Measurements from ENCODE around the gene CNST. TPM values are rescaled to one million over a fixed set of nuclear protein-coding genes. Genes with fewer than 3 reads are reported as not detected.

CNST gene
- total and polyA plus RNA-seq, 9 of the 15 experiments (the other 6 are each of a cell fraction or from before 2014, with no cell fraction given), result 17.0 to 55.3 (median 30.8) TPM

DNA sequence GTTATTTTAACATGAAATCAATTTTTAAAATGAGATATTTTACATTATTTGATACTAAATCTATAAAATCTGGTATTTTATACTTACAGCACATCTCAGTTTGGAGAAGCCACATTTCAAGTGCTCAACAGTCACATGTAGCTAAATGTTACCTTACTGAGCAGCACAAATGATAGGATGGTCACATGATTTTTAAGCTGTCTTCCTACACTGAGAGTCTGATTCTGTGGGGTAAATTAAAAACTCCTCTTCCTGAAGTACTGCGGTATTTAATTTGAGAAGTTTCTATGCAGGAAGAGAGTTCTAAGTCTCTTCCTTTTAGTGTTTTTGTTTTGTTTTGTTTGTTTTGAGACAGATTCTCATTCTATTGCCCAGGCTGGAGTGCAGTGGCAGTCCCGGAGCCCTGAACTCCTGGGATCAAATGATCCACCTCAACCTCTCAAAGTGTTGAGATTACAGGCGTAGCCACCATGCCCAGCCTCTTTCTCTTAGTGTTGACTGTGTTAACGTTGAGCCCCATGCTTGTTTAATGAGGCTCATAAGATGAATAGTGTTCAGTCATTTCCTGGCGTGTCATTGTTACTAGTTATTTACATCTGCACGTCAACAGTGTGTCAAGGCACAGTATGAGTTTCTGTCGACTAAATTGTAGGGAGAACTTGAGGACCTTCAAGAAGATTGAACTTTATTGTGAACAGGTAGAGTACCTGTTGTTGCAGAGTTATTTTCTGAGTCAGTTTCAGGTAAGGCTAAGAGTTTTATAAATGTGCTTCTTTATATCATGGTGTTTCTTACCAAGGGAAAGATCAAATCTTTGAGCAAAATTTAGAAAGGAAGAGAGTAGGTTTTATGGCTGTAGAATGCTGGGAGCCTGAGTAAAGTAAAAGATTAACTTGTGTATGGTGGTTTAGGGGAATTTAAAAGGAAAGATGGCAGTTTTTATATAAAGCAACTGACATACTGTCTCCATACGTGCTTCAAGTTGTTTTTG is 3.3 kb downstream of the CNST start (continued):
- TF ChIP-seq, protein P1, sequence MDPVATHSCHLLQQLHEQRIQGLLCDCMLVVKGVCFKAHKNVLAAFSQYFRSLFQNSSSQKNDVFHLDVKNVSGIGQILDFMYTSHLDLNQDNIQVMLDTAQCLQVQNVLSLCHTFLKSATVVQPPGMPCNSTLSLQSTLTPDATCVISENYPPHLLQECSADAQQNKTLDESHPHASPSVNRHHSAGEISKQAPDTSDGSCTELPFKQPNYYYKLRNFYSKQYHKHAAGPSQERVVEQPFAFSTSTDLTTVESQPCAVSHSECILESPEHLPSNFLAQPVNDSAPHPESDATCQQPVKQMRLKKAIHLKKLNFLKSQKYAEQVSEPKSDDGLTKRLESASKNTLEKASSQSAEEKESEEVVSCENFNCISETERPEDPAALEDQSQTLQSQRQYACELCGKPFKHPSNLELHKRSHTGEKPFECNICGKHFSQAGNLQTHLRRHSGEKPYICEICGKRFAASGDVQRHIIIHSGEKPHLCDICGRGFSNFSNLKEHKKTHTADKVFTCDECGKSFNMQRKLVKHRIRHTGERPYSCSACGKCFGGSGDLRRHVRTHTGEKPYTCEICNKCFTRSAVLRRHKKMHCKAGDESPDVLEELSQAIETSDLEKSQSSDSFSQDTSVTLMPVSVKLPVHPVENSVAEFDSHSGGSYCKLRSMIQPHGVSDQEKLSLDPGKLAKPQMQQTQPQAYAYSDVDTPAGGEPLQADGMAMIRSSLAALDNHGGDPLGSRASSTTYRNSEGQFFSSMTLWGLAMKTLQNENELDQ (CRISPR knock-in tag; IDR thresholded peaks at IDR 0.05; ENCODE audit: borderline replicate concordance), result no peak
- TF ChIP-seq ZNF668 (CRISPR knock-in tag; IDR thresholded peaks at IDR 0.05) (no peak; the same call in 1 of the 2 replicates), SMARCA4 (IDR thresholded peaks at IDR 0.05) (peak; percentile 55; the same call in 1 of the 2 replicates), NELFE (IDR thresholded peaks at IDR 0.05; ENCODE audit: insufficient read depth, insufficient read length) (no peak), PHB2 (IDR thresholded peaks at IDR 0.05; ENCODE audit: low read depth) (no peak)
- TF ChIP-seq, protein P2, sequence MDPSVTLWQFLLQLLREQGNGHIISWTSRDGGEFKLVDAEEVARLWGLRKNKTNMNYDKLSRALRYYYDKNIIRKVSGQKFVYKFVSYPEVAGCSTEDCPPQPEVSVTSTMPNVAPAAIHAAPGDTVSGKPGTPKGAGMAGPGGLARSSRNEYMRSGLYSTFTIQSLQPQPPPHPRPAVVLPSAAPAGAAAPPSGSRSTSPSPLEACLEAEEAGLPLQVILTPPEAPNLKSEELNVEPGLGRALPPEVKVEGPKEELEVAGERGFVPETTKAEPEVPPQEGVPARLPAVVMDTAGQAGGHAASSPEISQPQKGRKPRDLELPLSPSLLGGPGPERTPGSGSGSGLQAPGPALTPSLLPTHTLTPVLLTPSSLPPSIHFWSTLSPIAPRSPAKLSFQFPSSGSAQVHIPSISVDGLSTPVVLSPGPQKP (CRISPR knock-in tag; IDR thresholded peaks at IDR 0.05), result no peak
- TF ChIP-seq, protein P3, sequence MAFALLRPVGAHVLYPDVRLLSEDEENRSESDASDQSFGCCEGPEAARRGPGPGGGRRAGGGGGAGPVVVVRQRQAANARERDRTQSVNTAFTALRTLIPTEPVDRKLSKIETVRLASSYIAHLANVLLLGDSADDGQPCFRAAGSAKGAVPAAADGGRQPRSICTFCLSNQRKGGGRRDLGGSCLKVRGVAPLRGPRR (CRISPR knock-in tag; IDR thresholded peaks at IDR 0.05), result no peak
- TF ChIP-seq, protein P4, sequence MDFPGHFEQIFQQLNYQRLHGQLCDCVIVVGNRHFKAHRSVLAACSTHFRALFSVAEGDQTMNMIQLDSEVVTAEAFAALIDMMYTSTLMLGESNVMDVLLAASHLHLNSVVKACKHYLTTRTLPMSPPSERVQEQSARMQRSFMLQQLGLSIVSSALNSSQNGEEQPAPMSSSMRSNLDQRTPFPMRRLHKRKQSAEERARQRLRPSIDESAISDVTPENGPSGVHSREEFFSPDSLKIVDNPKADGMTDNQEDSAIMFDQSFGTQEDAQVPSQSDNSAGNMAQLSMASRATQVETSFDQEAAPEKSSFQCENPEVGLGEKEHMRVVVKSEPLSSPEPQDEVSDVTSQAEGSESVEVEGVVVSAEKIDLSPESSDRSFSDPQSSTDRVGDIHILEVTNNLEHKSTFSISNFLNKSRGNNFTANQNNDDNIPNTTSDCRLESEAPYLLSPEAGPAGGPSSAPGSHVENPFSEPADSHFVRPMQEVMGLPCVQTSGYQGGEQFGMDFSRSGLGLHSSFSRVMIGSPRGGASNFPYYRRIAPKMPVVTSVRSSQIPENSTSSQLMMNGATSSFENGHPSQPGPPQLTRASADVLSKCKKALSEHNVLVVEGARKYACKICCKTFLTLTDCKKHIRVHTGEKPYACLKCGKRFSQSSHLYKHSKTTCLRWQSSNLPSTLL (IDR thresholded peaks at IDR 0.05), result 0 out of 2 replicates have a peak, but pooled peaks have one; percentile 28
- TF ChIP-seq, protein P5, sequence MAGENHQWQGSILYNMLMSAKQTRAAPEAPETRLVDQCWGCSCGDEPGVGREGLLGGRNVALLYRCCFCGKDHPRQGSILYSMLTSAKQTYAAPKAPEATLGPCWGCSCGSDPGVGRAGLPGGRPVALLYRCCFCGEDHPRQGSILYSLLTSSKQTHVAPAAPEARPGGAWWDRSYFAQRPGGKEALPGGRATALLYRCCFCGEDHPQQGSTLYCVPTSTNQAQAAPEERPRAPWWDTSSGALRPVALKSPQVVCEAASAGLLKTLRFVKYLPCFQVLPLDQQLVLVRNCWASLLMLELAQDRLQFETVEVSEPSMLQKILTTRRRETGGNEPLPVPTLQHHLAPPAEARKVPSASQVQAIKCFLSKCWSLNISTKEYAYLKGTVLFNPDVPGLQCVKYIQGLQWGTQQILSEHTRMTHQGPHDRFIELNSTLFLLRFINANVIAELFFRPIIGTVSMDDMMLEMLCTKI (IDR thresholded peaks at IDR 0.05; ENCODE audit: partially characterized antibody), result no peak
- TF ChIP-seq, protein P6, sequence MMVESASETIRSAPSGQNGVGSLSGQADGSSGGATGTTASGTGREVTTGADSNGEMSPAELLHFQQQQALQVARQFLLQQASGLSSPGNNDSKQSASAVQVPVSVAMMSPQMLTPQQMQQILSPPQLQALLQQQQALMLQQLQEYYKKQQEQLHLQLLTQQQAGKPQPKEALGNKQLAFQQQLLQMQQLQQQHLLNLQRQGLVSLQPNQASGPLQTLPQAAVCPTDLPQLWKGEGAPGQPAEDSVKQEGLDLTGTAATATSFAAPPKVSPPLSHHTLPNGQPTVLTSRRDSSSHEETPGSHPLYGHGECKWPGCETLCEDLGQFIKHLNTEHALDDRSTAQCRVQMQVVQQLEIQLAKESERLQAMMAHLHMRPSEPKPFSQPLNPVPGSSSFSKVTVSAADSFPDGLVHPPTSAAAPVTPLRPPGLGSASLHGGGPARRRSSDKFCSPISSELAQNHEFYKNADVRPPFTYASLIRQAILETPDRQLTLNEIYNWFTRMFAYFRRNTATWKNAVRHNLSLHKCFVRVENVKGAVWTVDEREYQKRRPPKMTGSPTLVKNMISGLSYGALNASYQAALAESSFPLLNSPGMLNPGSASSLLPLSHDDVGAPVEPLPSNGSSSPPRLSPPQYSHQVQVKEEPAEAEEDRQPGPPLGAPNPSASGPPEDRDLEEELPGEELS (CRISPR knock-in tag; IDR thresholded peaks at IDR 0.05; ENCODE audit: borderline replicate concordance), result no peak

All from K562 (cell line).